ENCODE results near the gene SRSF2.
"Not testable (repeated sequence)": the region's sequence is repeated elsewhere in the genome, so short reads cannot be mapped to it uniquely, and the experiment has no call there.

SRSF2 gene

DNA sequence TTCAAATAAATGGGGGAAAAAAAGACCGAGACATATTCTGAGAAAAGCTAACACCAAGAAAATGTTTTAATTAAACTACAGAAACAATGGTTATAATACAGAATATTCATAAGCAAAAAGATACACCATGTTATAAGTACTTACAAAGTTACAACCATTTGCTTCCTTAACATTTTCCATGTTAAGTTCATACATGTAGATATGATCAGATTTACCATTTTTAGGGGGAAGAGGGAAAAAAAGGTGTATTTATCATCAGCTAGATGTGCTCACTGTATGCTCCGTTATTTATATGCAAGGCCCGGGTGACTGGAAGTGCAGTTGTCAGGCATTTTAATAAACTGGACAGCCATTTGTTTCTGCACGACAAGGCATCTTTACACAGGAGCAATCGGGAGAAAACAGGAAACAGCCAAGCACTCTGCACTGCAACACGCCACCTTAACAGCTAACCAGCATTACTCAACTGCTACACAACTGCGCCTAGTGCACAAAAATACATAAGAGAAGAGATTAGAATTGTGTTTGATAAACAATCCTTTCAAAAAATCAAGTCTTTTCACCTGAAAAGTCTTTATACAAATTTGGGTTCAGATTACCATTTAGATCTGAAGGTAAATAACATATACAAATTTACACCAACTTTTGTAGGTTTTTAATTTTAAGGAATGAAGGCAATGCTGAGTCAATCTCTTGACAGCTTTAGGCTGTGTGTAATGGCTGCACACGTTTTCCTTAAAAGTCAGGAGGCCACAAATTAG is 2.9 kb downstream of the SRSF2 start:
- Histone ChIP-seq H3K4me1 (peaks cover 26% of the 10 kb centered on the region), H3K36me3 (replicated peaks) (peaks cover 75% of the 10 kb centered on the region), H3K9me3 (no peaks in the 10 kb centered on the region), H3K27me3 (ENCODE audit: low read depth) (no peaks in the 10 kb centered on the region), H3K4me3 (peak overlapping the region; percentile 100)
- DNase-seq (ENCODE audit: low spot score in 2 of 2), result peak in 1 of 2 experiments; percentile 22
- in situ Hi-C loops (cut with MboI; ENCODE audit: low sequenced_read_pairs), result no loop called here

DNA sequence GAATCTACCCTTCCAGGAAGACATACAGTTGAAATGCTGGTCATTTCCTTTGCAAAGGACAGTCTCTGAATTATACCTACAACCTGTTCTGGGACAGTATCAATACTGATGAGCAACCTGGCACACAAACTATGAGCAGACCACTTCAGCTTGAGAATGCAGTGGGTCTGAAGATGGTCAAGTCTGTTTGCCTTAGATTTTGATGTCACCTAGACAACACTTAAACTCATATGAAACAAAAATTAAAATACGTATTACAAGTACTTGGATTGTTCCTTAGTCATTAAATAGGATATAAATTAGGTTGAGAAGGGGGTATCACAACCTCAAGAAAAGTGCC is 3.5 kb downstream of the SRSF2 start:
- no peaks in the 10 kb centered on the region for H3K27me3 ChIP-seq (ENCODE audit: low read depth)
- no peak for DNase-seq (ENCODE audit: low spot score in 2 of 2)
- H3K9me3 ChIP-seq, result no peaks in the 10 kb centered on the region
- in situ Hi-C loops (cut with MboI; ENCODE audit: low sequenced_read_pairs), result no loop called here
- peaks cover 75% of the 10 kb centered on the region for H3K36me3 ChIP-seq (replicated peaks)
- H3K4me1 ChIP-seq, result peaks cover 26% of the 10 kb centered on the region
- H3K4me3 ChIP-seq, result peak overlapping the region; percentile 100

- Histone ChIP-seq H3K36me3 (replicated peaks) (peaks cover 75% of the 10 kb centered on the region), H3K4me1 (peaks cover 26% of the 10 kb centered on the region), H3K4me3 (no peak overlapping the region; the same call in 1 of the 2 replicates), H3K27me3 (ENCODE audit: low read depth) (no peaks in the 10 kb centered on the region), H3K9me3 (no peaks in the 10 kb centered on the region)
- DNase-seq (ENCODE audit: low spot score in 2 of 2), result peak in 1 of 2 experiments; percentile 37
- in situ Hi-C loops (cut with MboI; ENCODE audit: low sequenced_read_pairs), result no loop called here
These were observed 4.2 kb downstream of the SRSF2 start for GRCh38 chr17:76732734-76733617.

GRCh38 chr17:76731800-76732733 is 5.1 kb downstream of the SRSF2 start:
- H3K27me3 ChIP-seq (ENCODE audit: low read depth); DNase-seq (ENCODE audit: low spot score in 2 of 2); H3K9me3 ChIP-seq; H3K4me3 ChIP-seq; in situ Hi-C loops (cut with MboI; ENCODE audit: low sequenced_read_pairs): not testable (repeated sequence)
- Histone ChIP-seq H3K4me1 (peaks cover 26% of the 10 kb centered on the region), H3K36me3 (replicated peaks) (peaks cover 75% of the 10 kb centered on the region)

GRCh38 chr17:76727745-76728456 is 9.2 kb downstream of the SRSF2 start:
- Histone ChIP-seq H3K9me3 (no peaks in the 10 kb centered on the region), H3K27me3 (ENCODE audit: low read depth) (no peaks in the 10 kb centered on the region), H3K4me3 (peak overlapping the region; percentile 99), H3K36me3 (replicated peaks) (peaks cover 58% of the 10 kb centered on the region), H3K4me1 (peaks cover 13% of the 10 kb centered on the region)
- DNase-seq (ENCODE audit: low spot score in 2 of 2), result no peak
- in situ Hi-C loops (cut with MboI; ENCODE audit: low sequenced_read_pairs), result no loop called here

DNA sequence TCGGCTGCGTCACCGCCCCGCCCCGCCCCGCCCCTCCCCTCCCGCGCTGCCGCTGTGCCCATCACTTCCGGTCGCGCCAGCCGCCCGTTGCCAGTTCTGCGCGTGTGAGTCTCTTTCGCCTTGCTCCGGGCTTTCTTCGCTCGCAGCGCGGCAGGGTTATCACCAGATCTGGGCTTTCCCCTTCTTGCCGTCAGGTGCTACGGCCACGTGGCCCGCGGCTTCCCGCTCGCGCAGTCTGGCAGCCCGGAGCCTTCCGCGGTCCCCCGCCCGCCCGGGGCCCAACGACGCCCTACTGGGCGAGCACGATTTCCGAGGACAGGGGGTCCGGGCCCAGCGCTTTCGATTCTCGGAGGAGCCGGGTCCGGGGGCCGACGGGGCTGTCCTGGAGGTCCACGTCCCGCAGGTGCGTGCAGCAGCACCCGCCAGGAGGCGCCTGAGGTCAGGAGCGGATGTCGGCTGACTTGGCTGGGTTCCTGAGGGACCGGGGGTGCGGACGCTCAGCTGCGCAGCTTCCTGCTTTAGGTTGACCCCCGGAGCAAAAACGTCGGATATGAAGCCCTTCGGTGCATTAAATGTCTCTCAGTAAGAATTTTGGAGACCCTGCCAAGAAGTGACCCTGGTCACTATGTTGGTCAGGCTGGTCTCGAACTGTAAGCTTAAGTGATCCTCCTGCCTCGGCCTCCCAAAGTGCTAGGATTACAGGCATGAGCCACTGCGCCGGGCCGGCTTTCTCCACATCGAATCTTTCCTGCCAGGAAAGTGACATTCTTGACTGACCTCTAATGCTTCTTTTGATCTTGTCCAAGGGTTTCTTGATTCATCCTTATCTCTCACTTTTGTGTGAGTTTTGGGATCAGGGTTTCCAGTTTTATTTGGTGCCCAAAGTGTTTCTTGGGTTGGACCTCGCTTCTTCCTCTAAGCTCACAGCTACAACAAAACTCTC is 10.1 kb downstream of the SRSF2 start, which contains the start of gene METTL23:
Gene METTL23 (plus strand): TSS at position 64 of the 943 bp plus-strand sequence. CDS start 2,872 bp downstream, outside the sequence.
- DNase-seq (ENCODE audit: low spot score in 2 of 2), result peak in 1 of 2 experiments; percentile 84
- Histone ChIP-seq H3K4me1 (peaks cover 8% of the 10 kb centered on the region; the same call in 1 of the 2 replicates), H3K4me3 (peak within 1 kb of the TSS; percentile 99), H3K9me3 (no peaks in the 10 kb centered on the region), H3K27me3 (ENCODE audit: low read depth) (no peaks in the 10 kb centered on the region), H3K36me3 (replicated peaks) (peaks cover 54% of the 10 kb centered on the region)
- in situ Hi-C loops (cut with MboI; ENCODE audit: low sequenced_read_pairs), result no loop called here

GRCh38 chr17:76726231-76726775 is 10.8 kb downstream of the SRSF2 start, which contains the start of gene JMJD6:
TSS of gene JMJD6 (minus strand) at chr17:76726606. CDS start at chr17:76726475, 131 bp downstream.
- H3K36me3 ChIP-seq (replicated peaks), result peaks cover 54% of the 10 kb centered on the region
- peaks cover 8% of the 10 kb centered on the region; the same call in 1 of the 2 replicates for H3K4me1 ChIP-seq
- H3K9me3 ChIP-seq, result no peaks in the 10 kb centered on the region
- H3K4me3 ChIP-seq, result peak within 1 kb of the TSS; percentile 99
- in situ Hi-C loops (cut with MboI; ENCODE audit: low sequenced_read_pairs), result no loop called here
- peak; percentile 97 to 98 for DNase-seq (ENCODE audit: low spot score in 2 of 2)
- H3K27me3 ChIP-seq (ENCODE audit: low read depth), result no peaks in the 10 kb centered on the region

DNA sequence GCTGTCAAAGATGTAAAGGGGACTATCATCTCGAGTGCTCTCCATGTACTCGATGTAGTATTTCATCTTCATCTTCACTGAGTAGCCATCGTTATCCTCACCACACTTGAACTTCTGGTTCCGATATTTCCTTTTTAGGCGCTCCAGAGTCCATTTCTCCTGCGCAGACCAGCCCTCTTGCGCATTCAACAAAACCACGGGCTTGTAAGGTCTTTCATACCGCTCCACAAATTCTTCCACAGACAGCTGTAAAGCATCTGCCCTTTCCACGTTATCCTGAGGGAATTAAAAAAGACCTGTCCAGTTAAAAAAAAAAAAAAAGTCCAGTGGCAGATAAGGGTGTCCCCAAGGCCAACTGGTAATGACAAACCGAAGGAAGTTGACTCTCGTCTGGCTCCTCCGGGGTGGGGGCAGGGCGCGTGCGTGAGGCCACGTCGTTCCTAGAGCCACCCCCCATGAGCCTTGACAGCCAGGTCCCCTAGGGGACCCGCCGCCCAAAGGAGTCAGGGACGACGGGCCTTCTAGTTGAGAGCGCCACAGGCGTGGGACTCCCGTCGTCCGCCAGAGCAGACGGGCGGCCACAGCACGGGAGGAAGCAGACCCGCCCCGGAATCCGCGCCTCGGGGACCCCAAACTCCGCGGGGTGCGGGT is 11.4 kb downstream of the SRSF2 start:
- H3K27me3 ChIP-seq (ENCODE audit: low read depth), result no peaks in the 10 kb centered on the region
- peaks cover 57% of the 10 kb centered on the region for H3K36me3 ChIP-seq (replicated peaks)
- DNase-seq (ENCODE audit: low spot score in 2 of 2), result peak in 1 of 2 experiments; percentile 73
- peak overlapping the region; percentile 99 for H3K4me3 ChIP-seq
- in situ Hi-C loops (cut with MboI; ENCODE audit: low sequenced_read_pairs), result no loop called here
- peaks cover 8% of the 10 kb centered on the region; the same call in 1 of the 2 replicates for H3K4me1 ChIP-seq
- H3K9me3 ChIP-seq, result no peaks in the 10 kb centered on the region

DNA sequence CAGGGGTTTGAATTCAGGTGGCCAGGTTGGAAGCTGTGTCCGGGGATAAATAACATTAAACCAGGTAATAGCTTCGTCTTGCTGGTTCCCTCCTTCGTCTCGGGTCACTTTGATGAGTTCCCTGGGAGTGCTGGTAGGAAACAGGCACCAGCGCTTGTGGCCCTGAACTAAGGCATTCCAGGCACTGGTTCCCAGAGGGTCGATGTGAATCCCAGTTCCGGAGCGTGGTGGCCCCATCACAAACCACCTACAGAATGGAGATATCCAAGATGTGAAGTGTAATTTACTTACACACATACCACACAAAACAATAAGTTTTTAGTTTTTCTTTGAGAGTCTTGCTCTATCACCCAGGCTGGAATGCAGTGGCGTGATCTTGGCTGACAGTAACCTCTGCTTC is 13.3 kb downstream of the SRSF2 start:
- Histone ChIP-seq H3K9me3 (no peaks in the 10 kb centered on the region), H3K4me3 (no peak overlapping the region), H3K4me1 (no peaks in the 10 kb centered on the region), H3K27me3 (ENCODE audit: low read depth) (no peaks in the 10 kb centered on the region), H3K36me3 (replicated peaks) (peaks cover 61% of the 10 kb centered on the region)
- DNase-seq (ENCODE audit: low spot score in 2 of 2), result no peak
- in situ Hi-C loops (cut with MboI; ENCODE audit: low sequenced_read_pairs), result no loop called here

DNA sequence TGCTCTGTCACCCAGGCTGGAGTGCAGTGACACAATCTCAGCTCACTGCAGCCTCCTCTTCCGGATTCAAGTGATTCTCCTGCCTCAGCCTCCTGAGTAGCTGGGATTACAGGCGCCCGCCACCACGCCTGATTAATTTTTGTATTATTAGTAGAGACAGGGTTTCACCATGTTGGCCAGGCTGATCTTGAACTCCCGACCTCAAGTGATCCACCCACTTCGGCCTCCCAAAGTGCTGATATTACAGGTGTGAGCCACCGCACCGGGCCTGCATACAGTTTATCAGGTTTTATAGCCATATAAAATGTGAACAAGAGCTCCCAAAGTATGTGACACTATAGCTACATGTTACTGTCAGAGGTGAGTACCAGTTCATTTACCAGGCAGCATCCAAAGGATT is 14.2 kb downstream of the SRSF2 start:
- H3K27me3 ChIP-seq (ENCODE audit: low read depth); in situ Hi-C loops (cut with MboI; ENCODE audit: low sequenced_read_pairs); H3K9me3 ChIP-seq; DNase-seq (ENCODE audit: low spot score in 2 of 2); H3K4me3 ChIP-seq; H3K4me1 ChIP-seq: not testable (repeated sequence)
- peaks cover 69% of the 10 kb centered on the region for H3K36me3 ChIP-seq (replicated peaks)

GRCh38 chr17:76722279-76722678 is 14.9 kb downstream of the SRSF2 start:
- Histone ChIP-seq H3K36me3 (replicated peaks) (peaks cover 75% of the 10 kb centered on the region), H3K27me3 (ENCODE audit: low read depth) (no peaks in the 10 kb centered on the region), H3K4me1 (no peaks in the 10 kb centered on the region), H3K9me3 (no peaks in the 10 kb centered on the region), H3K4me3 (no peak overlapping the region)
- DNase-seq (ENCODE audit: low spot score in 2 of 2), result no peak
- in situ Hi-C loops (cut with MboI; ENCODE audit: low sequenced_read_pairs), result no loop called here
